WTC11 (cell line): ENCODE measurements around the gene DRGX.

Source experiments
- CTCF ChIP-seq: fragments of 200-600 bp; IDR thresholded peaks from 2 replicates; pipeline ENCODE4 v1.8.0; 2022; ENCODE audit warnings: antibody characterized with exemption
- ETV6 ChIP-seq: sonication (generic); formaldehyde crosslinking; IDR thresholded peaks from 2 replicates; pipeline ENCODE4 v1.8.1; 2022; ENCODE audit warnings: mild to moderate bottlenecking, missing genetic modification reagents
- FOXP1 ChIP-seq: sonication (generic); formaldehyde crosslinking; IDR thresholded peaks from 2 replicates; pipeline ENCODE4 v1.8.0; 2022; ENCODE audit warnings: missing genetic modification reagents, mild to moderate bottlenecking, moderate library complexity, borderline replicate concordance
- NFE2L1 ChIP-seq: sonication (generic); formaldehyde crosslinking; IDR thresholded peaks from 2 replicates; pipeline ENCODE4 v1.8.1; 2023; ENCODE audit warnings: missing genetic modification reagents
- SP1 ChIP-seq: sonication (generic); formaldehyde crosslinking; conservative IDR thresholded peaks from 2 replicates; pipeline ENCODE4 v1.8.1; 2022; ENCODE audit warnings: missing genetic modification reagents
- TCF7 ChIP-seq: sonication (generic); formaldehyde crosslinking; IDR thresholded peaks from 2 replicates; pipeline ENCODE4 v1.8.0; 2022; ENCODE audit warnings: mild to moderate bottlenecking, low read depth, missing genetic modification reagents, moderate library complexity
- TEAD1 ChIP-seq: sonication (generic); formaldehyde crosslinking; IDR thresholded peaks from 2 replicates; pipeline ENCODE4 v1.8.0; 2022; ENCODE audit warnings: mild to moderate bottlenecking, missing genetic modification reagents
- USF2 ChIP-seq: sonication (generic); formaldehyde crosslinking; IDR thresholded peaks from 2 replicates; pipeline ENCODE4 v1.8.1; 2023; ENCODE audit warnings: mild to moderate bottlenecking, missing genetic modification reagents, moderate library complexity
- ZNF281 ChIP-seq: sonication (generic); formaldehyde crosslinking; IDR thresholded peaks from 2 replicates; pipeline ENCODE4 v1.8.0; 2023; ENCODE audit warnings: mild to moderate bottlenecking, missing genetic modification reagents

GRCh38 chr10:49398986-49399385 lies 3.1 kb upstream of the DRGX start:
- no peak for TF ChIP-seq CTCF
- TF ChIP-seq FOXP1 (CRISPR knock-in tag): no peak
- TF ChIP-seq SP1 (CRISPR knock-in tag): no peak
- no peak for TF ChIP-seq TCF7 (CRISPR knock-in tag)
- TF ChIP-seq TEAD1 (CRISPR knock-in tag): no peak
- TF ChIP-seq NFE2L1 (CRISPR knock-in tag): no peak
- no peak for TF ChIP-seq ETV6 (CRISPR knock-in tag)
- TF ChIP-seq USF2 (CRISPR knock-in tag): no peak
- TF ChIP-seq ZNF281 (CRISPR knock-in tag): no peak
